A549 treated with DMSO at 1 μM for 4 hours (cell line): ENCODE measurements around the gene TPP2. TPM values are rescaled to one million over a fixed set of nuclear protein-coding genes. Genes with fewer than 3 reads are reported as not detected.

Experiments used
- total RNA-seq: library from RNA; stranded (reverse); fragments of 200-300 nt; extraction: Qiagen RNA extraction; gene quantifications from 5 replicates; pipeline ENCODE4 v1.2.3, GENCODE V29; 2022; ENCODE audit warnings: low read depth

Gene TPP2
- total RNA-seq: 12.0 to 20.2 TPM (median 17.2 TPM) in 5 replicates

GRCh38 chr13:102596147-102597028, at the start of gene TPP2:
Gene TPP2, plus strand, starts transcription at chr13:102596986. Its CDS starts 53 bp downstream, at chr13:102597039.

GRCh38 chr13:102694937-102695336, 98.2 kb downstream of the TPP2 start, which contains the start of gene METTL21C:
Gene METTL21C, minus strand, starts transcription at chr13:102695044. Its CDS starts 546 bp downstream, at chr13:102694498.

Other genes with a start within 250 kb of the TPP2 start
- 0.03 TPM in 1 of 5 replicates, not detected in the others for gene FGF14, start 194.9 kb upstream of the TPP2 start, total RNA-seq
- not detected in 5 replicates for gene METTL21C, start 98.1 kb downstream of the TPP2 start, total RNA-seq
- 12.1 to 16.2 TPM (median 14.6 TPM) in 5 replicates for gene TEX30, start 176.8 kb downstream of the TPP2 start, total RNA-seq
- 5.1 to 7.8 TPM (median 6.6 TPM) in 5 replicates for gene POGLUT2, start 202.0 kb downstream of the TPP2 start, total RNA-seq
- gene BIVM, start 202.1 kb downstream of the TPP2 start, total RNA-seq: 2.4 to 5.3 TPM (median 5.0 TPM) in 5 replicates
- 16.5 to 20.4 TPM (median 17.8 TPM) in 5 replicates for gene ERCC5, start 249.0 kb downstream of the TPP2 start, total RNA-seq